ENCODE results near the gene A2ML1.
"Not testable (repeated sequence)": the region's sequence is repeated elsewhere in the genome, so short reads cannot be mapped to it uniquely, and the experiment has no call there.

The A2ML1 gene

DNA sequence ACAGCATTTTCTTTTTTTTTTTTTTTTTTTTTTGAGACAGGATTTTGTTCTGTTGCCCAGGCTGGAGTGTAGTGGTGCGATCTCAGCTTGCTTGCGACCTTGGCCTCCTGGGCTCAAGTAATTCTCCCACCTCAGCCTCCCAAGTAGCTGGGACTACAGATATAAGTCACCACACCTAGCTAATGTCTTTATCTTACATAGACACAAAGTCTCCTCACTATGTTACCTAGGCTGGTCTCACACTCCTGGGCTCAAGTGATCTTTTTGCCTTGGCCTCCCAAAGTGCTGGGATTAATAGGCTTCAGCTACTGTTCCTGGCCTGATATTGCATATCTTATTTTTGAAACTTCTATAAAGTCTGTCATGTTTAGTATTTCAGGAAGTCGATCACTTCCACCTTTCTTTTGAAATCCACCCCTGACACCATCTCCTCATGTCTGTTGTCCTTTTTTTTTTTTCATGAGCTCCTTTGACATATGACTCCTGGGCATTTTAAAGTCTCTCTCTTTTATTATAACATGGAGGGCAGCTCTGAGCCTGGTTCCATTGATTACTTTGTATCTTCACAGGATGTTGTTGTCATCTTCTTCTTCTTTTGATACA is 5.9 kb upstream of the A2ML1 start:
- TF ChIP-seq, protein P1, sequence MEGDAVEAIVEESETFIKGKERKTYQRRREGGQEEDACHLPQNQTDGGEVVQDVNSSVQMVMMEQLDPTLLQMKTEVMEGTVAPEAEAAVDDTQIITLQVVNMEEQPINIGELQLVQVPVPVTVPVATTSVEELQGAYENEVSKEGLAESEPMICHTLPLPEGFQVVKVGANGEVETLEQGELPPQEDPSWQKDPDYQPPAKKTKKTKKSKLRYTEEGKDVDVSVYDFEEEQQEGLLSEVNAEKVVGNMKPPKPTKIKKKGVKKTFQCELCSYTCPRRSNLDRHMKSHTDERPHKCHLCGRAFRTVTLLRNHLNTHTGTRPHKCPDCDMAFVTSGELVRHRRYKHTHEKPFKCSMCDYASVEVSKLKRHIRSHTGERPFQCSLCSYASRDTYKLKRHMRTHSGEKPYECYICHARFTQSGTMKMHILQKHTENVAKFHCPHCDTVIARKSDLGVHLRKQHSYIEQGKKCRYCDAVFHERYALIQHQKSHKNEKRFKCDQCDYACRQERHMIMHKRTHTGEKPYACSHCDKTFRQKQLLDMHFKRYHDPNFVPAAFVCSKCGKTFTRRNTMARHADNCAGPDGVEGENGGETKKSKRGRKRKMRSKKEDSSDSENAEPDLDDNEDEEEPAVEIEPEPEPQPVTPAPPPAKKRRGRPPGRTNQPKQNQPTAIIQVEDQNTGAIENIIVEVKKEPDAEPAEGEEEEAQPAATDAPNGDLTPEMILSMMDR (conservative IDR thresholded peaks at IDR 0.05), result no peak
- no peak for TF ChIP-seq ZFX (IDR thresholded peaks at IDR 0.05)
- H3K27ac ChIP-seq, result no peak overlapping the region

DNA sequence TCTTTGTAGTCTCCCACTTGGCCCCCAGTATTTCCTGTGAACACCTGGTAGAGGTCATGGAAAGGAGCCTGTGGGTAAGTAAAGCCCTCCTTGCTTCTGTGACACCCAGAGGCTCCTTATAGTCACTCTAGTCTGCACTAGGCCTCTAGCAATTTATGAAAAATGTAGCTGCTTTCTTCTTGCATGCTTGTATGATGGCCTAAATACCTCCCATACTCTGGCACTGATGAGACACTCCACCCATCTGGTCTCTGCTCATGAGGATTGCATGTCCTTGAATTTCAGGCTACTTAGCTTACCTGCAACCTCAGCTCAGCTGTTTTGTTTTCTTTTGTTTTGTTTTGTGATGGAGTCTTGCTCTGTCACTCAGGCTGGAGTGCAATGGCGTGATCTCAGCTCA is 4.6 kb upstream of the A2ML1 start:
- no peak for TF ChIP-seq ZFX (IDR thresholded peaks at IDR 0.05)
- TF ChIP-seq, protein P1 (conservative IDR thresholded peaks at IDR 0.05), result no peak

DNA sequence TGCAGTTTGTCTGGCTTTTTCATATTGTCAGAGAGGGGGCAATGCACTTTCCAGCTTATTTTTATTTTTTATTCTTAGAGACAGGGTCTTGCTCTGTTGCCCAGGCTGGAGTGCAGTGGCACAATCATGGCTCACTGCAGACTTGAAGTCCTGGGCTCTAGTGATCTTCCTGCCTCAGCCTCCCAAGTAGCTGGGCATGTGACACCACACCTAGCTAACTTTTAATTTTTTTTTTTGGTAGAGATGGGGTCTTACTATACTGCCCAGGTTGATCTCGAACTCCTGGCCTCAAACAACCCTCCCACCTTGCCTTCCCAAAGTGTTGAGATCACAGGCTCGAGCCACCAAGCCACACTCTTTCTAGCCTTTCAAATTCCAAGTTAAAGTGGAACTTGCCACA is 3.9 kb upstream of the A2ML1 start:
- no peak overlapping the region for H3K27ac ChIP-seq
- TF ChIP-seq ZFX (IDR thresholded peaks at IDR 0.05), result no peak
- TF ChIP-seq, protein P1 (conservative IDR thresholded peaks at IDR 0.05), result no peak

More for the DNA sequence above, 4.6 kb upstream of the A2ML1 start:
- no peak overlapping the region for H3K27ac ChIP-seq

DNA sequence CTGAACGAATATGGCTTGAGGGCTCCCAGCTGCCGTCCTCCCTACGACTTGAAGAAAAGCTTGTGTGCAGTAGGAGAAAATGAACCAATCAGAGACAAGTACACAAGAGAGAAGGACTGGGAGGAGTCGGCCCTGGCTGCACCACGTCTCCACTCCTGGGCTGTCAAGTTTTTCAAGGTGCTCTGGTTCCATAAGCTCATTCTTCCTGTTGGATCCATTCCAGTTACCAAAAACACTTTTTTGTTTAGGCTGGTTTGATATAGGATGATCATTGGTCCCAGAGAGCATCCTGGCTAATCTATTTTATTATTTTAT is 2.8 kb upstream of the A2ML1 start:
- H3K27ac ChIP-seq, result peak overlapping the region; percentile 25
- no peak for TF ChIP-seq ZFX (IDR thresholded peaks at IDR 0.05)
- TF ChIP-seq, protein P1 (conservative IDR thresholded peaks at IDR 0.05), result no peak

DNA sequence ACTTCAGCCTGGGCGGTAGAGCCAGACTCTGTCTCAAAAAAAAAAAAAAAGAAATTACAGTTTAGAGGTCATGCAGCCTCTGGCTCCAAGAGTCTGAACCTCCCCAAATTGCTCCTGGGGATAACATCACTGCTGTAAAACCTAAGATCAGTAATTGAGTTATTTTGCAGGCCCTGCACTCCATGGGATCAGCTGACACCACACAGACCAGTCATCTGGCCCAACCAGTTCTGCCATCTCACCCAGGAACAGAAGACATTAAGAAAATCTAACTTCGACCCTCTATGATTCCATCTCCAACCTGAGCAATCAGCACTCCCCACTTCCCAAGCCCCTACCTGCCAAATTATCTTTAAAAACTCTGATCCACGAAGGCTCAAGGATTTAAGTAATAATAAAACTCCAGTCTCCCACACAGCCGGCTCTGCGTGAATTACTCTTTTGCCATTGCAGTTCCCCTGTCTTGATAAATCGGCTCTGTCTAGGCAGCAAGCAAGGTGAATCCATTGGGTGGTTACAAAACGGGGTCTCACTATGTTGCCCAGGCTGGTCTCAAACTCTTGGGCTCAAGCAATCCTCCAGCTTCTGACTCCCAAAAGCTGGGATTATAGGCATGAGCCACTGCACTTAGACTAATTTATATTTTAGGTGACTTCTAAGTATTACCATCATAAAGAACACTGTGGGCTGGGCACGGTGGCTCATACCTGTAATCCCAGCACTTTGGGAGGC is 1.6 kb upstream of the A2ML1 start:
- H3K27ac ChIP-seq, result not testable (repeated sequence)

DNA sequence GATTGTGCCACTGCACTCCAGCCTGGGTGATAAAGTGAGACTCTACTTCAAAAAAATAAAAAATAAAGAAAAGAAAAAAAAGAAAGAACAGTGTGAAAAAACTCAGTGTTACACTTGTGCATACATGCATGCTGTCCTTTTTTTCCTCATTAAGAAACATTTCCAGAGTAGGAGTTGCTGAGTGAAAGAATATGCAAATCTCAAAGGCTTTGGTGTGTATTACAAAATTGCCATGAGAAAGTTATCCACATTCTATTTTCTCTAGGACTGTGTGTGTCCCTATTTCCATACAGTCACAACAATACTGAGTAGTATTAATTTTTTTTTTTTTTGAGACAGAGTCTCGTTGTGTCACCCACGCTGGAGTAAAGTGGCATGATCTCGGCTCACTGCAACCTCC is 830 bp upstream of the A2ML1 start:
- no peak for TF ChIP-seq ZFX (IDR thresholded peaks at IDR 0.05)
- TF ChIP-seq, protein P1 (conservative IDR thresholded peaks at IDR 0.05), result no peak
- no peak overlapping the region for H3K27ac ChIP-seq

DNA sequence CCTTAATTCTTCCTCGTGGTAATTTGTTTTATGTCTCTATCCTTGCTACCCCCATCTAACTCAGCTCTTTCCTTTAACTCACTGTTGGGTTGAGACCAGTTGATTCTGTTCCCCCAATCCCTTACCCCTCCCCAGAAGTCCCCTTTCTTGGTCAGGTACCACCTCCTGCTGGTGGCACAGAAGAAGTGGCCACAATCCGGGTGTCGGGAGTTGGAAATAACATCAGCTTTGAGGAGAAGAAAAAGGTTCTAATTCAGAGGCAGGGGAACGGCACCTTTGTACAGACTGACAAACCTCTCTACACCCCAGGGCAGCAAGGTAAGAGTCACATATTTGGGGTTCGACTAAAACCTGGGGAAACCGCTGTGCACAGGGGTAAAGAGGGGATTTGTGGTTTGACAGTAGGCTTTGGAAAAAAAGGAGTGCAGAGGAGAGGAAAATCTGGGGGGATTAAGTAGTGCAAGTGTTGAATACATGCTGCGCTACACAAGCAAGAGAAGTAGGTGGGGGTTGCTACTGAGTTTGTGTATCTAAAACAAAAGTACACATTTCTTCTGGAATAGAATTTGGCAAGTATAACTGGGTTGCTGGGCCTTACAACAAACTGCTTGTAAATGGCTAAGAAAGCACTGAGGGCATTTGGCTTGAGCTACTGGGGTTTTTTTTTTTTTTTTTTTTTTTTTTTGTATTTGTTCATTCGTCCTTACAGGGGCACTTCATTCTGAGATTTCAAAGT is 1.3 kb downstream of the A2ML1 start:
- TF ChIP-seq ZFX (IDR thresholded peaks at IDR 0.05), result no peak
- TF ChIP-seq, protein P1 (conservative IDR thresholded peaks at IDR 0.05), result peak; percentile 41
- H3K27ac ChIP-seq, result no peak overlapping the region

Data from C4-2B (cell line).